ENCODE results near the gene POLR1B.

GRCh38 chr2:112601754-112602153 is 59.5 kb downstream of the POLR1B start:
- TF ChIP-seq CTCF (conservative IDR thresholded peaks at IDR 0.05; ENCODE audit: low read length) (no peak), EZH2phosphoT487 (IDR thresholded peaks at IDR 0.05; ENCODE audit: borderline replicate concordance) (no peak)

All from Loucy (cell line).